Body of pancreas (tissue), 4 donors: Measurements from ENCODE around the gene NOD2.

Experiments
- CTCF ChIP-seq, 7 experiments: fragments of 450-650 bp in 4 of 7; fragments of 200-600 bp in 3 of 7; sonication (generic) in 3 of 7; IDR thresholded peaks; one replicate each; pipeline ENCODE4 v1.5.1; 2016 to 2019; ENCODE audit warnings: antibody characterized with exemption in 7 of 7
- POLR2A ChIP-seq, 3 donors: fragments of 450-650 bp; IDR thresholded peaks; one replicate each; pipeline ENCODE4 v1.6.1; 2016; ENCODE audit warnings: antibody characterized with exemption in 3 of 3, mild to moderate bottlenecking in 2 of 3

- no peak for TF ChIP-seq CTCF (IDR thresholded peaks at IDR 0.05)
- TF ChIP-seq POLR2A (IDR thresholded peaks at IDR 0.05) = peak in 1 of 3 donors; percentile 43
Measured at GRCh38 chr16:50695017-50696000, 1.9 kb downstream of the NOD2 start.
